Measurements from ENCODE around the gene ABCG4. TPM values are rescaled to one million over a fixed set of nuclear protein-coding genes. Genes with fewer than 3 reads are reported as not detected.

ABCG4 gene
- total and polyA plus RNA-seq, 2 of the 8 experiments (the other 6 are each of a cell fraction or from before 2014, with no cell fraction given) = 1.8 to 2.3 TPM

DNA sequence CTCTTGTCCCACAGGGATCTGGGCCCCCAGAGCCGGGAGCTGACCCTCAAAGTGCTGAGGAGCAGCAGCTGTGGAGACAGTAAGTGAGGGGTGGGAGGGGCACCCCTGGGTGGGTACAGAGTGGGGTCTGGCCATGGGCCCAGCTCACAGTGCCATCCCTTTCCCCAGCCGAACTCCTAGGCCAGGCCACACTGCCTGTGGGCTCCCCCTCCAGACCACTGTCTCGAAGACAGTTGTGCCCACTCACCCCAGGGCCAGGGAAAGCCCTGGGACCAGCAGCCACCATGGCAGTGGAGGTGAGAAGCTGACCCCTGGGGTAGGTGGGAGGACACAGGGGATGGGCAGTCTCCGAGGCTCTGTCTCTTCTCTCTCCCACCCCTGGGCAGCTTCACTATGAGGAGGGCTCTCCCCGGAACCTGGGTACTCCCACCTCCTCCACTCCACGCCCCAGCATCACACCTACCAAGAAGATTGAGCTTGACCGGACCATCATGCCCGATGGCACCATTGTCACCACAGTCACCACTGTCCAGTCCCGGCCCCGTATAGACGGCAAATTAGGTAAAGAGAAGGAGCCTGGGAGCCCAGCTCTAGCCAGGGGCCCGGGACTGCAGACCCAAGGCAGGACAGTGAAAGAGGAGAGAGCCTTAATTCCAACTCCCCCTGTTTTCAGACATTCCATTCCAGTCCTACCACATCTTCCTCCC lies 36.4 kb upstream of the ABCG4 start (continued):
- TF ChIP-seq, protein P1, sequence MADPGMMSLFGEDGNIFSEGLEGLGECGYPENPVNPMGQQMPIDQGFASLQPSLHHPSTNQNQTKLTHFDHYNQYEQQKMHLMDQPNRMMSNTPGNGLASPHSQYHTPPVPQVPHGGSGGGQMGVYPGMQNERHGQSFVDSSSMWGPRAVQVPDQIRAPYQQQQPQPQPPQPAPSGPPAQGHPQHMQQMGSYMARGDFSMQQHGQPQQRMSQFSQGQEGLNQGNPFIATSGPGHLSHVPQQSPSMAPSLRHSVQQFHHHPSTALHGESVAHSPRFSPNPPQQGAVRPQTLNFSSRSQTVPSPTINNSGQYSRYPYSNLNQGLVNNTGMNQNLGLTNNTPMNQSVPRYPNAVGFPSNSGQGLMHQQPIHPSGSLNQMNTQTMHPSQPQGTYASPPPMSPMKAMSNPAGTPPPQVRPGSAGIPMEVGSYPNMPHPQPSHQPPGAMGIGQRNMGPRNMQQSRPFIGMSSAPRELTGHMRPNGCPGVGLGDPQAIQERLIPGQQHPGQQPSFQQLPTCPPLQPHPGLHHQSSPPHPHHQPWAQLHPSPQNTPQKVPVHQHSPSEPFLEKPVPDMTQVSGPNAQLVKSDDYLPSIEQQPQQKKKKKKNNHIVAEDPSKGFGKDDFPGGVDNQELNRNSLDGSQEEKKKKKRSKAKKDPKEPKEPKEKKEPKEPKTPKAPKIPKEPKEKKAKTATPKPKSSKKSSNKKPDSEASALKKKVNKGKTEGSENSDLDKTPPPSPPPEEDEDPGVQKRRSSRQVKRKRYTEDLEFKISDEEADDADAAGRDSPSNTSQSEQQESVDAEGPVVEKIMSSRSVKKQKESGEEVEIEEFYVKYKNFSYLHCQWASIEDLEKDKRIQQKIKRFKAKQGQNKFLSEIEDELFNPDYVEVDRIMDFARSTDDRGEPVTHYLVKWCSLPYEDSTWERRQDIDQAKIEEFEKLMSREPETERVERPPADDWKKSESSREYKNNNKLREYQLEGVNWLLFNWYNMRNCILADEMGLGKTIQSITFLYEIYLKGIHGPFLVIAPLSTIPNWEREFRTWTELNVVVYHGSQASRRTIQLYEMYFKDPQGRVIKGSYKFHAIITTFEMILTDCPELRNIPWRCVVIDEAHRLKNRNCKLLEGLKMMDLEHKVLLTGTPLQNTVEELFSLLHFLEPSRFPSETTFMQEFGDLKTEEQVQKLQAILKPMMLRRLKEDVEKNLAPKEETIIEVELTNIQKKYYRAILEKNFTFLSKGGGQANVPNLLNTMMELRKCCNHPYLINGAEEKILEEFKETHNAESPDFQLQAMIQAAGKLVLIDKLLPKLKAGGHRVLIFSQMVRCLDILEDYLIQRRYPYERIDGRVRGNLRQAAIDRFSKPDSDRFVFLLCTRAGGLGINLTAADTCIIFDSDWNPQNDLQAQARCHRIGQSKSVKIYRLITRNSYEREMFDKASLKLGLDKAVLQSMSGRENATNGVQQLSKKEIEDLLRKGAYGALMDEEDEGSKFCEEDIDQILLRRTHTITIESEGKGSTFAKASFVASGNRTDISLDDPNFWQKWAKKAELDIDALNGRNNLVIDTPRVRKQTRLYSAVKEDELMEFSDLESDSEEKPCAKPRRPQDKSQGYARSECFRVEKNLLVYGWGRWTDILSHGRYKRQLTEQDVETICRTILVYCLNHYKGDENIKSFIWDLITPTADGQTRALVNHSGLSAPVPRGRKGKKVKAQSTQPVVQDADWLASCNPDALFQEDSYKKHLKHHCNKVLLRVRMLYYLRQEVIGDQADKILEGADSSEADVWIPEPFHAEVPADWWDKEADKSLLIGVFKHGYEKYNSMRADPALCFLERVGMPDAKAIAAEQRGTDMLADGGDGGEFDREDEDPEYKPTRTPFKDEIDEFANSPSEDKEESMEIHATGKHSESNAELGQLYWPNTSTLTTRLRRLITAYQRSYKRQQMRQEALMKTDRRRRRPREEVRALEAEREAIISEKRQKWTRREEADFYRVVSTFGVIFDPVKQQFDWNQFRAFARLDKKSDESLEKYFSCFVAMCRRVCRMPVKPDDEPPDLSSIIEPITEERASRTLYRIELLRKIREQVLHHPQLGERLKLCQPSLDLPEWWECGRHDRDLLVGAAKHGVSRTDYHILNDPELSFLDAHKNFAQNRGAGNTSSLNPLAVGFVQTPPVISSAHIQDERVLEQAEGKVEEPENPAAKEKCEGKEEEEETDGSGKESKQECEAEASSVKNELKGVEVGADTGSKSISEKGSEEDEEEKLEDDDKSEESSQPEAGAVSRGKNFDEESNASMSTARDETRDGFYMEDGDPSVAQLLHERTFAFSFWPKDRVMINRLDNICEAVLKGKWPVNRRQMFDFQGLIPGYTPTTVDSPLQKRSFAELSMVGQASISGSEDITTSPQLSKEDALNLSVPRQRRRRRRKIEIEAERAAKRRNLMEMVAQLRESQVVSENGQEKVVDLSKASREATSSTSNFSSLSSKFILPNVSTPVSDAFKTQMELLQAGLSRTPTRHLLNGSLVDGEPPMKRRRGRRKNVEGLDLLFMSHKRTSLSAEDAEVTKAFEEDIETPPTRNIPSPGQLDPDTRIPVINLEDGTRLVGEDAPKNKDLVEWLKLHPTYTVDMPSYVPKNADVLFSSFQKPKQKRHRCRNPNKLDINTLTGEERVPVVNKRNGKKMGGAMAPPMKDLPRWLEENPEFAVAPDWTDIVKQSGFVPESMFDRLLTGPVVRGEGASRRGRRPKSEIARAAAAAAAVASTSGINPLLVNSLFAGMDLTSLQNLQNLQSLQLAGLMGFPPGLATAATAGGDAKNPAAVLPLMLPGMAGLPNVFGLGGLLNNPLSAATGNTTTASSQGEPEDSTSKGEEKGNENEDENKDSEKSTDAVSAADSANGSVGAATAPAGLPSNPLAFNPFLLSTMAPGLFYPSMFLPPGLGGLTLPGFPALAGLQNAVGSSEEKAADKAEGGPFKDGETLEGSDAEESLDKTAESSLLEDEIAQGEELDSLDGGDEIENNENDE (IDR thresholded peaks at IDR 0.05; ENCODE audit: insufficient replicate concordance, low read length) = no peak
- TF ChIP-seq CTBP2 (IDR thresholded peaks at IDR 0.05; ENCODE audit: borderline replicate concordance, insufficient read depth, insufficient read length, low read length) = no peak
- TF ChIP-seq SAP30 (IDR thresholded peaks at IDR 0.05; ENCODE audit: insufficient read depth, insufficient replicate concordance, low read length) = no peak
- no peak for TF ChIP-seq TEAD4 (IDR thresholded peaks at IDR 0.05; ENCODE audit: low read depth, low read length)
- TF ChIP-seq GABPA (IDR thresholded peaks at IDR 0.05; ENCODE audit: borderline replicate concordance, insufficient read depth, low read length) = no peak
- no peak for TF ChIP-seq CBX5 (IDR thresholded peaks at IDR 0.05; ENCODE audit: low read depth, low read length)
- no peak for TF ChIP-seq RFX5 (IDR thresholded peaks at IDR 0.05; ENCODE audit: borderline replicate concordance, low read depth, low read length)
- TF ChIP-seq, protein P2, sequence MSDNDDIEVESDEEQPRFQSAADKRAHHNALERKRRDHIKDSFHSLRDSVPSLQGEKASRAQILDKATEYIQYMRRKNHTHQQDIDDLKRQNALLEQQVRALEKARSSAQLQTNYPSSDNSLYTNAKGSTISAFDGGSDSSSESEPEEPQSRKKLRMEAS (IDR thresholded peaks at IDR 0.05) = no peak
- TF ChIP-seq POLR2A (IDR thresholded peaks at IDR 0.05; ENCODE audit: control extremely low read depth in 1 of 2, low read depth in 2 of 2, low read length in 2 of 2) = no peak
- no peak for TF ChIP-seq KDM1A (IDR thresholded peaks at IDR 0.05; ENCODE audit: borderline replicate concordance, low read length)

All from H1 (cell line).